ENCODE measurements around the gene FOCAD. TPM values are rescaled to one million over a fixed set of nuclear protein-coding genes. Genes with fewer than 3 reads are reported as not detected.

Gene FOCAD
- total RNA-seq, 1 experiment from 2014 or later = 17.1 TPM

GRCh38 chr9:20884985-20885593, 201.0 kb downstream of the FOCAD start:
- Histone ChIP-seq H3K4me1 (replicated peaks; ENCODE audit: insufficient read depth) (no peaks in the 10 kb centered on the region), H3K9me2 (ENCODE audit: insufficient read depth) (no peaks in the 10 kb centered on the region), H3K27ac (no peak overlapping the region), H3K9me3 (ENCODE audit: insufficient read depth, low read depth) (no peaks in the 10 kb centered on the region), H3K79me2 (ENCODE audit: low read depth) (no peaks in the 10 kb centered on the region), H3K4me2 (no peak overlapping the region), H3K4me3 (no peak overlapping the region), H3F3A (ENCODE audit: insufficient read depth, low read depth) (no peaks in the 10 kb centered on the region), H3K36me3 (ENCODE audit: low read depth) (no peaks in the 10 kb centered on the region), H4K20me1 (ENCODE audit: insufficient read depth) (no peaks in the 10 kb centered on the region), H3K27me3 (ENCODE audit: insufficient read depth, low read depth) (no peaks in the 10 kb centered on the region), H2AFZ (no peak overlapping the region)
- intact Hi-C loops (cut with micrococcal nuclease; ENCODE audit: unreplicated experiment) = no loop called here
- peak in 1 of 2 experiments; percentile 7 for DNase-seq
- TF ChIP-seq EZH2 (IDR thresholded peaks at IDR 0.05; ENCODE audit: low read depth) = no peak
- TF ChIP-seq, protein P1, sequence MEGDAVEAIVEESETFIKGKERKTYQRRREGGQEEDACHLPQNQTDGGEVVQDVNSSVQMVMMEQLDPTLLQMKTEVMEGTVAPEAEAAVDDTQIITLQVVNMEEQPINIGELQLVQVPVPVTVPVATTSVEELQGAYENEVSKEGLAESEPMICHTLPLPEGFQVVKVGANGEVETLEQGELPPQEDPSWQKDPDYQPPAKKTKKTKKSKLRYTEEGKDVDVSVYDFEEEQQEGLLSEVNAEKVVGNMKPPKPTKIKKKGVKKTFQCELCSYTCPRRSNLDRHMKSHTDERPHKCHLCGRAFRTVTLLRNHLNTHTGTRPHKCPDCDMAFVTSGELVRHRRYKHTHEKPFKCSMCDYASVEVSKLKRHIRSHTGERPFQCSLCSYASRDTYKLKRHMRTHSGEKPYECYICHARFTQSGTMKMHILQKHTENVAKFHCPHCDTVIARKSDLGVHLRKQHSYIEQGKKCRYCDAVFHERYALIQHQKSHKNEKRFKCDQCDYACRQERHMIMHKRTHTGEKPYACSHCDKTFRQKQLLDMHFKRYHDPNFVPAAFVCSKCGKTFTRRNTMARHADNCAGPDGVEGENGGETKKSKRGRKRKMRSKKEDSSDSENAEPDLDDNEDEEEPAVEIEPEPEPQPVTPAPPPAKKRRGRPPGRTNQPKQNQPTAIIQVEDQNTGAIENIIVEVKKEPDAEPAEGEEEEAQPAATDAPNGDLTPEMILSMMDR (conservative IDR thresholded peaks at IDR 0.05) = peak; percentile 56
- ChIA-PET POLR2A (ENCODE audit: unreplicated experiment) (no interaction called here), CTCF (no interaction called here)
- no TSS peak for BruUV-seq (replicated peaks)

- H3F3A ChIP-seq (ENCODE audit: insufficient read depth, low read depth) = no peaks in the 10 kb centered on the region
- CTCF ChIA-PET = no interaction called here
- no peaks in the 10 kb centered on the region for H3K27me3 ChIP-seq (ENCODE audit: insufficient read depth, low read depth)
- DNase-seq = no peak
- POLR2A ChIA-PET (ENCODE audit: unreplicated experiment) = no interaction called here
- H3K4me3 ChIP-seq = no peak overlapping the region
- intact Hi-C loops (cut with micrococcal nuclease; ENCODE audit: unreplicated experiment) = no loop called here
- no peaks in the 10 kb centered on the region for H3K79me2 ChIP-seq (ENCODE audit: low read depth)
- no peaks in the 10 kb centered on the region for H3K9me2 ChIP-seq (ENCODE audit: insufficient read depth)
- no peak overlapping the region for H3K27ac ChIP-seq
- BruUV-seq (replicated peaks) = no TSS peak
- no peaks in the 10 kb centered on the region for H3K36me3 ChIP-seq (ENCODE audit: low read depth)
- TF ChIP-seq EZH2 (IDR thresholded peaks at IDR 0.05; ENCODE audit: low read depth) = no peak
- TF ChIP-seq, protein P1 (conservative IDR thresholded peaks at IDR 0.05) = no peak
- no peaks in the 10 kb centered on the region for H3K4me1 ChIP-seq (replicated peaks; ENCODE audit: insufficient read depth)
- H4K20me1 ChIP-seq (ENCODE audit: insufficient read depth) = no peaks in the 10 kb centered on the region
- no peak overlapping the region for H3K4me2 ChIP-seq
- H3K9me3 ChIP-seq (ENCODE audit: insufficient read depth, low read depth) = no peaks in the 10 kb centered on the region
- H2AFZ ChIP-seq = no peak overlapping the region
Measured at GRCh38 chr9:20898885-20899554, 215.0 kb downstream of the FOCAD start.

DNA sequence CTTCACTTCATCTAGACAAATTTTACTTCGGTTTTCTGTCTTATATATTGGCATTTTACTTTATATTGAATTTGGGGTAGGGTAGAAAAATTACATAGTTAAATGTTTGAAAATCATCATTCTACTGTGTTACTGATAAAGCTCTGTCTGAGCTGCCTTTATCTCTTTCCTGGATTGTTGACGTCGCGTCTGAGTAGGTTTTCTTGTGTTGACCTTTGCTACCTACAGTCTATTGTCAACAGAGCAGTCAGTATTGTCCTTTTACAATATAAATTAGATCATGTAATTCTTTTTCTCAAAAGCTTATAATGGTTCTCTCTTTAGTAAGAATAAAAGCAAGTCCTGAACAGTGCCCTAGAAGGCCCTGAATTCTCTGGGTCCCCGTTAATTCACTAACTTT, 219.2 kb downstream of the FOCAD start:
- no peak for DNase-seq
- Histone ChIP-seq H3K27me3 (ENCODE audit: insufficient read depth, low read depth) (no peaks in the 10 kb centered on the region), H3F3A (ENCODE audit: insufficient read depth, low read depth) (no peaks in the 10 kb centered on the region), H3K4me3 (no peak overlapping the region), H3K4me2 (no peak overlapping the region), H3K9me2 (ENCODE audit: insufficient read depth) (no peaks in the 10 kb centered on the region), H3K9me3 (ENCODE audit: insufficient read depth, low read depth) (no peaks in the 10 kb centered on the region), H3K27ac (no peak overlapping the region), H4K20me1 (ENCODE audit: insufficient read depth) (no peaks in the 10 kb centered on the region), H3K4me1 (replicated peaks; ENCODE audit: insufficient read depth) (no peaks in the 10 kb centered on the region), H2AFZ (no peak overlapping the region), H3K36me3 (ENCODE audit: low read depth) (no peaks in the 10 kb centered on the region), H3K79me2 (ENCODE audit: low read depth) (no peaks in the 10 kb centered on the region)
- TF ChIP-seq EZH2 (IDR thresholded peaks at IDR 0.05; ENCODE audit: low read depth) = no peak
- TF ChIP-seq, protein P1 (conservative IDR thresholded peaks at IDR 0.05) = no peak
- no TSS peak for BruUV-seq (replicated peaks)
- intact Hi-C loops (cut with micrococcal nuclease; ENCODE audit: unreplicated experiment) = no loop called here
- ChIA-PET CTCF (no interaction called here), POLR2A (ENCODE audit: unreplicated experiment) (no interaction called here)
